Stimulated activated naive CD8-positive, alpha-beta T cell treated with anti-CD3 and anti-CD28 coated beads, Interleukin-15, amount 100 ng/mL, for 72 hours (primary cell): ENCODE measurements around the gene MPPED1.

Experiments used
- ATAC-seq: fragments of 150-1000 bp; cut with Tn5 transposase; 2 replicates; pipeline ENCODE4 v1.10.0; 2021; ENCODE audit warnings: mild to moderate bottlenecking, moderate library complexity
- DNase-seq, 2 donors: peaks; one replicate each; pipeline ENCODE4 v3.0.0; 2021 to 2022
- H3K27ac Mint-ChIP-seq, 2 donors: one replicate each; pipeline ENCODE4 v1.8.0; 2022; ENCODE audit warnings: mild to moderate bottlenecking in 2 of 2, mixed read lengths in 2 of 2, moderate library complexity in 2 of 2
- H3K27me3 Mint-ChIP-seq: one replicate; pipeline ENCODE4 v1.8.0; 2022; ENCODE audit warnings: mixed read lengths
- H3K4me1 Mint-ChIP-seq: one replicate; pipeline ENCODE4 v1.8.0; 2022; ENCODE audit warnings: mild to moderate bottlenecking, mixed read lengths
- H3K4me3 Mint-ChIP-seq, 2 donors: one replicate each; pipeline ENCODE4 v1.8.0; 2022; ENCODE audit warnings: mild to moderate bottlenecking in 2 of 2, mixed read lengths in 2 of 2, moderate library complexity in 1 of 2
- H3K9me3 Mint-ChIP-seq, 2 donors: one replicate each; pipeline ENCODE4 v1.8.0; 2022; ENCODE audit warnings: mixed read lengths in 2 of 2

Gene MPPED1

GRCh38 chr22:43511276-43511910 is 99.6 kb downstream of the MPPED1 start:
- Mint-ChIP-seq H3K4me1 (no peaks in the 10 kb centered on the region), H3K9me3 (peaks cover 0 to 6% of the 10 kb centered on the region in 2 donors), H3K27ac (no peak overlapping the region), H3K4me3 (no peak overlapping the region), H3K27me3 (no peaks in the 10 kb centered on the region)
- no peak for ATAC-seq
- no peak for DNase-seq

- Mint-ChIP-seq H3K4me1 (no peaks in the 10 kb centered on the region), H3K4me3 (no peak overlapping the region), H3K27me3 (no peaks in the 10 kb centered on the region), H3K9me3 (peaks cover 0 to 6% of the 10 kb centered on the region in 2 donors), H3K27ac (peak overlapping the region in 1 of 2 donors; percentile 49)
- DNase-seq (no peak), ATAC-seq (no peak)
Measured at GRCh38 chr22:43512279-43512678, 100.5 kb downstream of the MPPED1 start.

GRCh38 chr22:43514476-43515157 is 102.8 kb downstream of the MPPED1 start:
- Mint-ChIP-seq H3K4me1 (no peaks in the 10 kb centered on the region), H3K9me3 (peaks cover 0 to 2% of the 10 kb centered on the region in 2 donors), H3K27me3 (no peaks in the 10 kb centered on the region), H3K4me3 (no peak overlapping the region), H3K27ac (peak overlapping the region in 1 of 2 donors; percentile 54)
- ATAC-seq, result no peak
- DNase-seq, result no peak

- Mint-ChIP-seq H3K4me3 (no peak overlapping the region), H3K4me1 (peaks cover 2% of the 10 kb centered on the region), H3K27me3 (no peaks in the 10 kb centered on the region), H3K9me3 (no peaks in the 10 kb centered on the region), H3K27ac (no peak overlapping the region)
- no peak for ATAC-seq
- no peak for DNase-seq
Measured at GRCh38 chr22:43515411-43515810, 103.6 kb downstream of the MPPED1 start.

GRCh38 chr22:43515902-43516301 is 104.1 kb downstream of the MPPED1 start:
- Mint-ChIP-seq H3K9me3 (no peaks in the 10 kb centered on the region), H3K27me3 (no peaks in the 10 kb centered on the region), H3K4me3 (no peak overlapping the region), H3K4me1 (peaks cover 7% of the 10 kb centered on the region), H3K27ac (no peak overlapping the region)
- no peak for ATAC-seq
- no peak for DNase-seq

GRCh38 chr22:43516386-43516785 is 104.6 kb downstream of the MPPED1 start:
- Mint-ChIP-seq H3K4me1 (peaks cover 10% of the 10 kb centered on the region), H3K27ac (no peak overlapping the region), H3K9me3 (no peaks in the 10 kb centered on the region), H3K27me3 (no peaks in the 10 kb centered on the region), H3K4me3 (no peak overlapping the region)
- no peak for DNase-seq
- no peak for ATAC-seq

- DNase-seq (no peak), ATAC-seq (no peak)
- peak overlapping the region in 1 of 2 donors; percentile 61 for H3K27ac Mint-ChIP-seq
- H3K4me3 Mint-ChIP-seq, result no peak overlapping the region
- no peaks in the 10 kb centered on the region for H3K27me3 Mint-ChIP-seq
- H3K4me1 Mint-ChIP-seq, result peaks cover 10% of the 10 kb centered on the region
- H3K9me3 Mint-ChIP-seq, result no peaks in the 10 kb centered on the region
Measured at GRCh38 chr22:43516996-43517635, 105.3 kb downstream of the MPPED1 start.

- ATAC-seq (peak; percentile 98), DNase-seq (peak in 1 of 2 donors; percentile 32)
- peak overlapping the region in 1 of 2 donors; percentile 13 for H3K27ac Mint-ChIP-seq
- H3K27me3 Mint-ChIP-seq, result peaks cover 12% of the 10 kb centered on the region
- H3K9me3 Mint-ChIP-seq, result no peaks in the 10 kb centered on the region
- peaks cover 10% of the 10 kb centered on the region for H3K4me1 Mint-ChIP-seq
- H3K4me3 Mint-ChIP-seq, result peak overlapping the region in 1 of 2 donors; percentile 35
Measured at GRCh38 chr22:43520632-43521039, 108.8 kb downstream of the MPPED1 start.

GRCh38 chr22:43521716-43522115 is 109.9 kb downstream of the MPPED1 start:
- Mint-ChIP-seq H3K27ac (no peak overlapping the region), H3K27me3 (peaks cover 23% of the 10 kb centered on the region), H3K9me3 (no peaks in the 10 kb centered on the region), H3K4me3 (no peak overlapping the region), H3K4me1 (peaks cover 10% of the 10 kb centered on the region)
- no peak for ATAC-seq
- DNase-seq, result no peak

- DNase-seq (no peak), ATAC-seq (no peak)
- Mint-ChIP-seq H3K4me3 (no peak overlapping the region), H3K9me3 (no peaks in the 10 kb centered on the region), H3K27me3 (peaks cover 41% of the 10 kb centered on the region), H3K4me1 (peaks cover under 1% of the 10 kb centered on the region), H3K27ac (no peak overlapping the region)
Measured at GRCh38 chr22:43526117-43526655, 114.4 kb downstream of the MPPED1 start.

- Mint-ChIP-seq H3K4me1 (no peaks in the 10 kb centered on the region), H3K27ac (no peak overlapping the region)
Measured at GRCh38 chr22:43526946-43527345, 115.1 kb downstream of the MPPED1 start.

GRCh38 chr22:43528601-43529360 is 117.0 kb downstream of the MPPED1 start:
- peaks cover 41% of the 10 kb centered on the region for H3K27me3 Mint-ChIP-seq
- no peaks in the 10 kb centered on the region for H3K9me3 Mint-ChIP-seq
- no peak overlapping the region for H3K4me3 Mint-ChIP-seq
- no peak for ATAC-seq
- no peaks in the 10 kb centered on the region for H3K4me1 Mint-ChIP-seq
- no peak for DNase-seq
- peak overlapping the region in 1 of 2 donors; percentile 74 for H3K27ac Mint-ChIP-seq

More at GRCh38 chr22:43526946-43527345, 115.1 kb downstream of the MPPED1 start:
- no peaks in the 10 kb centered on the region for H3K9me3 Mint-ChIP-seq
- no peak overlapping the region for H3K4me3 Mint-ChIP-seq
- DNase-seq (no peak), ATAC-seq (no peak)
- peaks cover 41% of the 10 kb centered on the region for H3K27me3 Mint-ChIP-seq

- Mint-ChIP-seq H3K4me1 (no peaks in the 10 kb centered on the region), H3K4me3 (no peak overlapping the region), H3K27ac (peak overlapping the region in 1 of 2 donors; percentile 82), H3K27me3 (peaks cover 41% of the 10 kb centered on the region), H3K9me3 (no peaks in the 10 kb centered on the region)
- DNase-seq, result no peak
- ATAC-seq, result no peak
Measured at GRCh38 chr22:43529461-43529860, 117.6 kb downstream of the MPPED1 start.

- Mint-ChIP-seq H3K27ac (peak overlapping the region in 1 of 2 donors; percentile 82), H3K27me3 (peaks cover 36% of the 10 kb centered on the region), H3K4me1 (no peaks in the 10 kb centered on the region), H3K4me3 (no peak overlapping the region), H3K9me3 (no peaks in the 10 kb centered on the region)
- ATAC-seq, result no peak
- no peak for DNase-seq
Measured at GRCh38 chr22:43529934-43530333, 118.1 kb downstream of the MPPED1 start.
